Glomerular endothelial cell (primary cell): ENCODE data around the gene JAKMIP1. TPM values are rescaled to one million over a fixed set of nuclear protein-coding genes. Genes with fewer than 3 reads are reported as not detected.

Source experiments
- DNase-seq: peaks from one replicate; pipeline ENCODE4 v3.0.0-alpha.2; 2011; ENCODE audit warnings: low read depth, low spot score; ENCODE audit errors: extremely low read depth
- total RNA-seq: library from RNA; depleted of rRNA; stranded (reverse); fragments of >200 nt; gene quantifications from 2 replicates; pipeline ENCODE4 v1.2.3, GENCODE V29; 2015

Gene JAKMIP1
- total RNA-seq, 1 donor from 2014 or later: not detected

- DNase-seq: no peak
Observed at GRCh38 chr4:6106156-6106555, 94.2 kb downstream of the JAKMIP1 start.

GRCh38 chr4:6105311-6105911, 94.9 kb downstream of the JAKMIP1 start:
- no peak for DNase-seq

- DNase-seq: no peak
Observed at GRCh38 chr4:6104541-6105130, 95.7 kb downstream of the JAKMIP1 start.

DNA sequence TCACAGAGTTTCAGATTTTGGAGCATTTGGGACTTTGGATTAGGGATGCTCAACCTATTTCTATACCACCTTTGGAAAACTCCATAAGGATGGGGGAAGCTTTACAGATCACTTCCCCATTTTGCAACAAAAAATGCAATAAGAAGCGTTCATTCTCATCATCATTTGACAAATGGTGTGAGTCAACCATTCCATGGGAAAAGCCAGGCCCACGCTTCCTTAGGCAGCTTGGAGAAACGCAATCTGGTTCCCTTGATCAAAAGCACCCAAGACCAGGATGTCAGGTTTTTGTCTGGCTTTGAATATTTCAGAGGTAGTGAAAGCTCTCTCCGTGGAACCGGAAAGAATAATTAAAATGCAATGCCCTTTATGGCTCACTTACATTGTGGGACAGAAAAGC, 102.8 kb downstream of the JAKMIP1 start:
- no peak for DNase-seq

- DNase-seq: no peak
Observed at GRCh38 chr4:6095897-6096296, 104.5 kb downstream of the JAKMIP1 start.

DNA sequence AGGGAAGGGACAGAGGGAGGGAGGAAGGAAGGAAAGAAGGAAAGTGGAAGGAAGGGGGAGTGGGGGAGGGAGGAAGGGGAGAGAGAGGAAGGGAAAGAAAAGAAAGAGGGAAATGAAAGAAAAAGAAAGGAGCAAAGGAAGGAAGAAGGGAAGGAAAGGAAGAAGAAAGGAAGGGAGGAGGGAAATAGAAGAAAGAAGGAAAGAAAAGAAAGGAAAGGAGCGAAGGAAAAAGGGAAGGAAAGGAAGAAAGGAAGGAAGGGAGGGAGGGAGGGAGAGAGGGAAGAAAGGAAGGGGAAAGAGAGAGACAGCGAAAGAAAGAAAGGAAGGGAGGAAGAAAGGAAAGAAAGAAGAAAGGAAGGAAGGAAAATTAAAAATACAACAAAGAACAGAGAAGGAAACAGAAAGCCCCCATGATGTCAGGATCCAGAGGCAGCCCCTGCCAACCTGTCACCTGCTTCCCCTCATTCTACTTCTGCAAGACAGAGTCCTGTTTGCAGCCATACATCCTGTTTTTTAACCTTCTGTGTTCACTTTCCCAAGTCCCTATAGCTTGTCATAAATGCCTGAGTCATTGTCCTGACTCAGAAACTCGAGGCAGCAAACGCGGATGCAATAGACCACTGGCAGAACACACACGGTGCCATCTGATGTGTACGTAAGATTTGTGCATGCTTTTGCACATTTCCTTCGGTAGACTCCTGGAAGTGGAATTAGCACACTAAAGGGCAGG, 105.2 kb downstream of the JAKMIP1 start:
- DNase-seq: no peak

GRCh38 chr4:6093671-6094070, 106.7 kb downstream of the JAKMIP1 start:
- DNase-seq: no peak

- no peak for DNase-seq
Observed at GRCh38 chr4:6092971-6093370, 107.4 kb downstream of the JAKMIP1 start.

DNA sequence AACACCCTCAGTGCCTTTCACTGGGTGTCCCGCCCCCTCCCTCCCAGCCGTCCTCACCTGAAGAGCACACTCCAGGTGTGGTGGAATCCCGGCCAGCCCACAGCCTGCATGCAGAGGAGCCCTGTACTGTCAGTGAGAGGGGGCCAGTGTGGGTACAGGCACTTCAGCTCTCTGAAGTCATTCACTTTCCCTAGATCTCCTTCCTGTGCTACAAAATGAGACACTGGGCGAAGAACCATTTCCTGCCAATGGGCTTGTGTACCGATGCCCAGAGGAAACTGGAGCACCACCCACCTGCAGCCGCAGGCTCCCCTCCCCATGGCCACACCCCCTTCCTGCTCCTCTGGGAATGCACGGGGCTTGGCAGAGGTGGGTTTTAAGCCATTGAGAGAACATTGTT, 108.2 kb downstream of the JAKMIP1 start:
- no peak for DNase-seq

- no peak for DNase-seq
Observed at GRCh38 chr4:6090931-6091330, 109.4 kb downstream of the JAKMIP1 start.

DNA sequence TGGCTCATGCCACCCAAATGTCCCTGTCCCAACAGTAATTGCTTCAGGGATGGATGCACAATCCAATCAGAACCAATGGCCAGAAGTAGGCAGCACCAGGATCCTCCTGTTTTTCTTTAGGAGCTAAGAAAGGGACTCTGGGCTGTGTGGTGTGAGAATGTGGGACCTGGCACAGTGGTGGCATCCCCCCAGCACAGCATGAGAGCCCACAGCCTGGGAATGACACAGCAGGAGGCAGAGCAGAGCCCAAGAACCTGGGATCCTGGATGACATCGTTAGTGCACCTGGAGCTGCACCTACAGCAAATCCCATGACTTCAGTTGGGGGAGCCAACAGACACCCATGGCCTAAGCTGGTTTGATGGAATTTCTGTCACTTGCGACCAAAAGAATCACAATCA, 111.4 kb downstream of the JAKMIP1 start:
- DNase-seq: no peak

DNA sequence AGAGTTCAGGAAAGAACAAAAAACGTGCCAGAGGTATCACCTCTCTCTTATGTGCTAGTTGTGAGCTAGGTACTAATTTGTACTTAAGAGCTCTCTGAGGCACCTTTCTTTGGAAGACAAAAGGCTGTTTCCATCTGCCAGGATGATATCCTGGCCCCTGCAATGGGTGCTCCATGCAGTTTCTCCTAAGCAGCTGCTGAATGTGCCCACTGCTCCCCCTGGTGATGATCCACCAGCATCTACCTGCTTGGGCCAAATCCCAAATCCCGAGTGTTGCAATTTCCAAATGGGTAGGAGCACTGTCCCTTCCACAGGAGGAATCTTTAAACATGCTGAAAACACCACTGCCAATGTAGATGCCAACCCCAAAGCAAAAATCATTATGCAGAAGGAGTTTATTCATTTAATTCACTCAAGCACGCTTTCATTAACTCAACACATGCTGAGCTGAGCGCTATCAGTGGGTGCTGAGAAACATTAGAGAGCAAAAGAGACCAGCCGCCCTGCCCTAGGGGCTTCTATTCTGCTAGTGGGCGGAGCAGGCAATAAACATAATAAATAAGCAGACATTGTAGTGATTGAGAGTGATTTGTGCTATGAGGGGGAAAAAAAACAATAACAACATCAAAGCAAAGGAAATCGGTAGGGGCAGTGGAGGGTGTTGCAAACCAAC, 112.5 kb downstream of the JAKMIP1 start:
- DNase-seq: no peak

DNA sequence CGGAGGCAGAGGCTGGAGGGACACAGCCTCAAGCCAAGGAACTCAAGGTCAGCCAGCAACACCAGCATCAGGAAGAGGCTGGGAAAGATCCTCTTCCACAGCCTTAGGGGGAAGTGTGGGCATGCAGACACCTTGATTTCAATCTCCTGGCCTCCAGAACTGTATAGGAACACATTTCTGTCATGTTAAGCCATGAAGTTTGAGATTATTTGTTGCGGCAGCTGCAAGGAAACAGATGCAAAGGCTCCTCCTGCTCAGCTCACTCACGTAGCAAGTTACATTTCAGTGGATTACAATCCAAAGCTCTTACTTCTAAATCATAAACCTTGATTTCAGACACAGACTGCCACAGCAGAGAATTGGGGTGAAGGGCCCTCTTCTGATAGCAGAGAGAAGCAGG, 113.5 kb downstream of the JAKMIP1 start:
- no peak for DNase-seq

GRCh38 chr4:6085691-6086628, 114.4 kb downstream of the JAKMIP1 start:
- no peak for DNase-seq

- no peak for DNase-seq
Observed at GRCh38 chr4:6085028-6085690, 115.2 kb downstream of the JAKMIP1 start.

- no peak for DNase-seq
Observed at GRCh38 chr4:6079965-6080364, 120.4 kb downstream of the JAKMIP1 start.

DNA sequence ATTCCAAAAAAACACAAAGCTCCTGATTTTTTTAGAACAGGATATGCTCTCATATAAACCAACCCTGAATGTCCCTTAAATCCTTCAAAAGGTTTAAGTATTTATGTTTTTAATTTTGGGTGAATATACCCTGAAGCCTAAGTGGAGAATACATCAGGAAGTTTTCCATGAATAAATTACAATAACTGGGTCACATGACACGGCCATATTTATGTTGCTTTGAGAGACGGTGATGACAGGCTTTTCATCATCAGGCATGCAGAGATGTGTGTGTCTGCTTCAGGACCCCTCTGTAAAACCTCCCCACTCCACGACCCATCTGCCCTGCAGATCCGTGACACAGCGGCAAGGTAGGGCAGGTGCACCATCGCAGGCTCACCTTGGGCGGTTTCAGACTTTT, 121.8 kb downstream of the JAKMIP1 start:
- DNase-seq: no peak

- DNase-seq: no peak
Observed at GRCh38 chr4:6076391-6076790, 124.0 kb downstream of the JAKMIP1 start.

DNA sequence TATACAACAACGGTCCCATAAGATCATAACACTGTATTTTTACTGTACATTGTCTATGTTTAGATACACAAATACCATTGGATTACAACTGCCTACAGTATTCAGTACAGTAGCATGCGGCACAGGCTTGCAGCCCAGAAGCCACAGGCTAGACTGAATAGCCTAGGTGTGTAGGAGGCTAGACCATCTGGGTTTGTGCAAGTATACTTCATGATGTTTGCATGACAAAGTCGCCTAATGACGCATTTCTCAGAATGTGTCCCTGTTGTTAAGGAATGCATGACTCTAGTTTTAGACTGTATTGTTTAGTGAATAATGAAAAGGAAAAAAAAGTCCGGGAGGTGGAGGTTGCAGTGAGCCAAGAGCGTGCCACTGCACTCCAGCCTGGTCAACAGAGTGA, 125.6 kb downstream of the JAKMIP1 start:
- DNase-seq: no peak
